GM19468 (cell line): ENCODE results near the gene PDE4D.
"Not testable (repeated sequence)": the region's sequence is repeated elsewhere in the genome, so short reads cannot be mapped to it uniquely, and the experiment has no call there.

ENCODE experiments used
- ATAC-seq: cut with Tn5 transposase; IDR thresholded peaks from one replicate; pipeline ENCODE4 v1.9.1; 2021; ENCODE audit warnings: mild to moderate bottlenecking, moderate library complexity, moderate number of reproducible peaks; ENCODE audit not compliant: unreplicated experiment; ENCODE audit errors: extremely low read depth

PDE4D gene

DNA sequence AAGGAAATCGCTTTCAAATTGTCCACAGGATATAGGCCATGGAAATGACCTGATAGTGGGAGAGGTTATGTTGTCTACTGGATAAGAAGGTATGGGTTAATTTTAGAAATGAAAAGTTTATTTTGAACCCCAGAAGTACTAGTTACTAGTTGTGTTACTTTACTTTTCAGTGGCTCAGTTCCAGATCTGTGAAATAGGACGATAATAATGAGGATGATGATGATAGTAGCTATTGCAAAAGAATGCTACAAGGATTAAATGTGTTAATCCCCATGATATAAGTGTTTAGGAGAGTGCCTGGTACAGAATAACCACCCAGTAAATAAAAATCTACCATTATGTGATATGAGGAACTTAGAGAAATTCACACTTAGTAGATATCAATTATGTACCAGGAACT, 120.8 kb downstream of the PDE4D start:
- ATAC-seq, result no peak

DNA sequence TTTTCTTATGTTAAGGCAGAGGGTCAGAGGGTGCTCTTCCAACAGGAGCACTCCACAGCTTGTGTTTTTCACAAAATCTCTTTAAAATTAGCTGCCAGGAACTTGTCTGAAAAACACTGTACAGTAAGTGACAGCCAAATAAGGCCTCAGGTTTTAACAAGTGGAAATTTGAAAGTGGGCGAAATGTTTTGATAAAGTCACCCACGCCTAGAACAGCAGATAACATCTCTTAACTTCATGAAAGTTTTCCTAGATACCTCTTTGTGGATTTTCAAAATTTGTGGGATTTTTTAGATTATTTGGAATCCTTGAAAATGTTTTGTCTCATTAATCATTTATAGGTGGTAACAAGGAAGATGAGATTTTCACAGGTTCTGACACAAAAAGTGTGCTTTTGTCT, 121.3 kb downstream of the PDE4D start:
- no peak for ATAC-seq

DNA sequence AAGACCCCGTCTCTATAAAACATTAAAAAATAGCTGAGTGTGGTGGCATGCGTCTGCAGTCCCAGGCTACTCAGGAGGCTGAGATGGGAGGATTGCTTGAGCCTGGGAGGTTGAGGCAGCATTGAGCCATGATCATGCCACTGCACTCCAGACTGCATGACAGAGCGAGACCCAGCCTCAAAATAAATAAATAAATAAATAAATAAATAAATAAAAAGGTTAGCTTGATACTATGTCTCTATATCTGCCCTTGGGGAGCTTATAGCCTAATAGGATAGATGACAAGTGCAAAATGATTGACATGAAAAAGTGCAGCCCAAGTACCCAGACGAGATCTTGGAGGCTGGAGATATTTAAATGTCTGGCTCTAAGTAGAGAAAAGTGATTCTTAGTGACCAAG, 122.6 kb downstream of the PDE4D start:
- ATAC-seq, result no peak

DNA sequence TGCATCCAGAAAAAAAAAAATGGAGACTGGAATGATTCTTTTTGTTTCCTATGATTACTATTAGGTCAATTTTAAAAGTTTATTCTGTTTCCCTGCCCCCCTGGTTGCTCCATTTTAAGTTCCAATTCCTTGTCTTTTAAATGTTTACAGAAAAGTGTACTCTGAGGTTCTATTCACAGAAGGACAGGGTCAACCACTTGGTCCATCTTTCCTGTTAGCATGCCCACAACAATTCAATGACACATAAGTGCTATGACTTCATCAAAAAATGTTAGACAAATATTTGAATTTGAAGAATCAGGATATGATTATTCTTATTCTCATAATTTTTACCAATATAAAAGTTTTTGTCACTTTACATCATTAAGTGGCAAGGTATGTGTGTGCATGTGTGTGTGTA, 123.7 kb downstream of the PDE4D start:
- ATAC-seq, result no peak

DNA sequence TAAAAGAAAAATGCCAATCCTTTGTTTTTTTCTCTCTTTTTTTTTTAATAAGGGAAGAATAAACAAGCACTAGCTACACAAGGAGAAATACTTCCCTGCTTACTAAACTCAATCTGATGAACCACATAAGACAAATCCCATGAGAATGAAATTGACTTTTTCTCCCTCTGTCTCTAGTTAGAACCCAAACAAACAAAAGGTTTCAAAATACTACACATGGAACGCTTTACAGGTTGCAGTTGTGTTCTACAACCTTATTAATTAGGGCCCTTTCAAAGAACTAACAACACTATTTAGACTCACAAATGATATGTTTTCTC, 124.5 kb downstream of the PDE4D start:
- no peak for ATAC-seq

DNA sequence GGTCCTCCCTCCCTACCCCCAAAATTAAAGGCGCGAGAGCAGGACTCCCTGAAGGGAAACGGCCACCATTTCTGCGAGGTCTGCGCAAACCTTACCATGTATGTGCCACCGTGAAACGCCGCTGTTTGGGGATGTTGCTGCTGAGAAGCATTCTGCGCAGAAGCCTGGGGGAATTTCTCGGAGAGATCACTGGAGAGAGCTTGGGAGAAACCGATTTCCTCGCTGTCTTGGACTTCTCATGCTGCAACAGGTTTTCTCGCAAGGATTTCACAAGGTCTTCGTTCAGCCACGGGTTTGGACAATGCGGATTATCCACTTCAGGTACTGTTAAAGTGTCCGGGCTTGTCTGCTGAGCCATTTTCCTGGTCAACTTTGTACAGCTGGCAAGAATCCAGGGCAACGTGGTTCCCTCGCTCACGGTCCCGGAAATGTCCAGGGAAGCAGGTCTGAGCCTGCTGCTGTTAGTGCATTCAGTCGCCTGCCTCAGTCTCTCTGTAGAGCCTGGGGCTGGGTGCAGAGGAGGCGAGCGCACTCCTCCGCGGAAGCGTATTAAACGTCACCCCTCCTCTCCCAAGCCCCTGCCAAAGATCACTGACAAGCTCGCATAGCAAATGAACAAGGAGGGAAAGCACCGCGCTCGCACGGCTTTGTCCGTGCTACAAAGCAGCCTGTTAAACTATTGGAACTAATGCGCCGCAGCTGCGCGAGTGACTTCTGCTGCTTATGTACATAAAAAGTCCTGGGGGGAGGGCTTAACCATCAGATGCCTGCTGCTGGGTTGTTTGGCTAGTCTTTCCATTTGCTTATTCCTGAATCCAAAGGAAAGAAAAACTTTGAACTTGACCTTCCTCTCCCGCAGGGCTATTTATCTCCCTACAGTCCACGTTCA, 125.1 kb downstream of the PDE4D start:
- ATAC-seq, result no peak

DNA sequence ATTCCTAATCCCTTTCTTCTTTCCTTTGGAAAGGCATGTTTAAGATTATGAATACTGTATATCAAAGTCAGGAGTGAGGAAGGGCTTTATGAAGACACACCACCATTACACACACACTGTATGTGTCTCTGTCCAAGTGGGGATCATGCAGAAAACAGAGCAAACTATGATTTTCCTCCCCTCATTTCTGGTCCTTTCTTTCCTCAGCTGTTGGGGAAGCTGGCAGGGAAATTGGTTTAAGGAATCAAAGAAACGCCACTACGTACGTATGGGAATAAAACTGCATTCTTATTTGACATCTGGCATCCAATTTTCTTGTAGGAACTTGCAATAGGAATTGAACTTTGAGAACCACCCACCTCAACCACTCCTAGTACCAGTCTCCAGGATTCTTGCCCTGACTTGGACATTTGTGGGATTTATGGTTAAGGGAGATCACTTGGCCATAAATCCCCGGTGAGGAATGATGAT, 125.8 kb downstream of the PDE4D start:
- ATAC-seq, result no peak

DNA sequence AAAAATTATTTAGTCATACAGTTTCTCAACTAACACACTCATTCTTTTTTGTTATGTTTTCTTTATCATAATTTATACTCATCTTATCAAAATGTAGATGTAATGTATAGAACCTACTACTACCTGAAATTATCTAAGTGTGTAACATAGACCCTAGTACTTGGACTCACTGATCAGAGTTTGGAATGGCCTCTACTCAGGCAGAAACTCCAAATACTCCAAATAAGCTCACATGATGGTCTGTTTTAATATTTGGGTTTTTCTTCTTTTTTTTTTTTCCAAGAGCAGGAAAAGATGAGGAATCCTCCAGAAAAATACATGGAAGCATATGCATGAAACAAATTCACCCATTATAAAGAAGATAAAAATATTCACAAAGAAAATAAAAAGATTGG, 126.3 kb downstream of the PDE4D start:
- no peak for ATAC-seq

DNA sequence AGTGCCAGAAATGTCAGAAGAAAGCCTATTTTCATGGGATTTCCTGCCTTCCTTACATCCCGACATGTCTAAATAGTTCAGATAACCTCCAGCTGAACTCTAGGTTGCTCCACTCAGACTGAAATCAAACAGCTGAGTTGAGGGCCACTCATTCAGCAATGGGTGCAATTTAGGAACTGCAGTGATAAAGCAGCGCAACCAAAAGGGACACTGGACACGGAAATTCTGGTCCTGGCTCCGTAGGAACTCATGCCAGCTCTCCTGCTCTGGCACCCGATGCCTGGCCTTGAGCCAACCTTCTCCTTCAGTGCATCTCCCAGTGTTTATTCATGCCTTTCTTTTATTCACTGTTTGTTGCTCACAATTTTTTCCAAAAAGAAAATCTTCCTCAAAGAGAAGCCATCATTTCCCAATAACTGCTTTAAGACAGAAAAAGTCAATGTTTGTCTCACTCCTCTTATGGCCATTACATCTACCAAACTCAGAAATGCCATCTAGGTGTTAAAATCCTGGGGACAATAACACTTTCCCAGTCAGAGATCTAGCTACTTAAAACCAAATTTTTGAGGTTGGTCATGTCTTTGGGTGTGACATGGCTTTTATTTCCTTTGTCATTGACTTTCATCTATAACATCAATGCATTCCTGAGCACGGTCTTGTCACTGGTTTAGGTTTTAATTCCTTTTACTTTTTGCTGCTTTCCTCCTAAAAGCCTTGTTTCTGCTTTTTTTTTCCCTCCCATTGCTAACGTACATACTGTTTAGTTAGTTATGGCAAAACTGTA, 126.9 kb downstream of the PDE4D start:
- ATAC-seq, result no peak

DNA sequence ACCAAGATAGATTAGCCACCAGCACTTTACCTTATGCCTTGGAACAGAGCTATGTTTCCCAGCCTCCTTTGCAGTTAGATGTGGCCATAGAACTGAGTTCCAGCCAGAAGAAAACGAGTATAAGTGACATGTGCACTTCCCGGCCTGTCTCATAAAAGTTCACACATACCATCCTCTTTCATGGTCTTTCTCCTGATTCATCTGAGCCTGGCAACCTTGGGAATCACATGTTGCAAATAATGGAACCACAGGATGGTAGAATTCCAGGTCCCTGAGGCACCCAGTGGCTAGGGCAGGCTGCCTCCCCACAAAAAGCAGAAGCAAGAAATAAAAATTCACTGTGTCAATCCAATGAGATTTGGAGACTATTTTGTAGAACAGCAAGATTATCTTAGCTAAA, 128.1 kb downstream of the PDE4D start:
- no peak for ATAC-seq

DNA sequence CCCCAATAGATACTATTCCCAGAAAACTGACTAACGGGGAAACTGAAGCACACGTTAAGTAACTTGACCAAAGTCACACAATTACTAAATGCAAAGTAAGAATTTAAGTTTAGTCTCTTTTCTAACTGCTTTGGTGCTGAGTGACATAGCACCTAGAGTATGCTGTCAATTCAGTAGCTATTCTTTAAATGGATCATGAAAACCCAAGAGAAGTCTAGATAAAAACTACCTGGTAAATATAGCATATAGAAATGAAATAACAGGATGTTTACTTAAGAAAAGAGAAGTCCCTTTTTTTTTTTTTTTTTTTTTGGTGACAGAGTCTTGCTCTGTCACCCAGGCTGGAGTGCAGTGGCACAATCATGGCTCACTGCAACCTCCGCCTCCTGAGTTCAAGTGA, 129.2 kb downstream of the PDE4D start:
- no peak for ATAC-seq

DNA sequence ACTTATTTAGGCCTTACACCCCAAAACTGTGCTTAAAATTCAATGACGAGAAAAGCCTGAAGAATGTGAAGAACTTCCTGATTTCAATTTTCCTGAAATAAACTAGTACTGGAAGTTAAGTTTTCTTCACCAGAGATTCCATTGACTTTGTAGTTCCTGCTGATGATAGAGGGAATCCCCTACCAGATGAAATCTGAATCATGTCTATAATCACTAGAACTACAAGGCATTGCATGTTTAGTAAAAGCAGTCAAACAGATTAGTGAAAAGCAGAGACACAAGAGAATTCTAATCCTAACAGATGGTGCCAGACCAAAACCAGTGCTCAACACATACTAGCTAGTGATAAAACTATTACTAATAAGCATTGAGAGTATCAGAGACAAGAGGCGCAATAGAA, 130.0 kb downstream of the PDE4D start:
- ATAC-seq, result no peak

DNA sequence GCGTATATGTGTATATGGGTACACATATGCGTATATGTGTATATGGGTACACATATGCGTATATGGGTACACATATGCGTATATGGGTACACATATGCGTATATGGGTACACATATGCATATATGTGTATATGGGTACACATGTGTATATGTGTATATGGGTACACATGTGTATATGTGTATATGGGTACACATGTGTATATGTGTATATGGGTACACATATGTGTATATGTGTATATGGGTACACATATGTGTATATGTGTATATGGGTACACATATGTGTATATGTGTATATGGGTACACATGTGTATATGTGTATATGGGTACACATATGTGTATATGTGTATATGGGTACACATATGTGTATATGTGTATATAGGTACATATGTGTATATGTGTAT, 131.3 kb downstream of the PDE4D start:
- not testable (repeated sequence) for ATAC-seq

DNA sequence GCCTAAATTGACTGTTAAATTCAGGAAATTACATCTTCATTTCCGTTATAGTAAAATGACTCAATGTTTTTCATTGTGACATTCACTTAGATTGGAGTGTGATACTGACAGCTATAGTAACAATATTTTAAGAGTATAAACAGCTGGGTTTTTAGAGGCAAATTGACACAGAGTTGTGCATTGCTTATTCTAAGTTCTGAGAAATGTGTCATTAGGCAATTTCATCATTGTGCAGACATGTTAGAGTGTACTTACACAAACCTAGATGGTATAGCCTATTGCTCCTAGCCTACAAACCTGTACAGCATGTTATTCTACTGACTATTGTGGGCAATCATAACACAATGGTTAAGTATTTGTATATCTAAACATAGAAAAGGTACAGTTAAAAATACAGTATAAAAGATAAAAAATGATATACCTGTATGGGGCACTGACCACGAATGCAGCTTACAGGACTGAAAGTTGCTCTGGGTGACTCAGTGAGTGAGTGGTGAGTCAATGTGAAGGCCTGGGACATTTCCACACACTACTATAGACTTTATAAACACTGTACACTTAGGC, 132.7 kb downstream of the PDE4D start:
- no peak for ATAC-seq

DNA sequence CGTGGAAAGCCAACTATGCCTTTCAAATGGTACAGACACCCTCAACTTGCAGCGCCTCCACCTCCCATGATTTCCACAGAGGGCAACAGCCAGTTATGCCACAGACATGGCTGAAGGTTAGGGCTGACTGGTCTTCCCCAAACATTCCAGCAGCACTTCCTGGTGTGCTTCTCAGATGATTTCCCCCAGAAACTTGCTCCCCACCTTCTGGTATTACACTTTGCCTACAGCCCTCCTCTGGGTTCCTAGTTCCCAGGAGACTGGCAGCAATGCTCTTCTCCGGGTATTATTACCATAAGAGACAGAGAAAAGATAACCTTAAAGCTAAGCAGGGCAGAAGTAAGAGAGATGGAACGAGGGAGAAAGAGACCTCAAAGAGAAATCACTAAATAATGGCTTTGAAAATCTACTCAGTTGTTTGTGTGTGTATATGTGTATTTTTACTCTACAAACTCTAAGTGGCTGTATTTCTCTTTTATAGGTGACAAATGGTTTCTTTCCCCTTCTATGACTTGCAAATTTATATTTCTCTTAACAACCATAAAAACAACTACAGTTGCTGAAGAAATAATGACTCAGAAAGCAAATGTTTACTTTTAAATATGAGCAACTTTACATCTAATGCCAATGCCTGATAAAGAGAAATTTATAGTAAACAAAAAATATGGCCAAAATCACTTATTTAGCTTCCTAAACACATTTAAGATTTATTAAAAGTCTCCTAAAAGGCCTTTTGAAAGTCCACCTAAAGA, 133.8 kb downstream of the PDE4D start:
- ATAC-seq, result no peak

DNA sequence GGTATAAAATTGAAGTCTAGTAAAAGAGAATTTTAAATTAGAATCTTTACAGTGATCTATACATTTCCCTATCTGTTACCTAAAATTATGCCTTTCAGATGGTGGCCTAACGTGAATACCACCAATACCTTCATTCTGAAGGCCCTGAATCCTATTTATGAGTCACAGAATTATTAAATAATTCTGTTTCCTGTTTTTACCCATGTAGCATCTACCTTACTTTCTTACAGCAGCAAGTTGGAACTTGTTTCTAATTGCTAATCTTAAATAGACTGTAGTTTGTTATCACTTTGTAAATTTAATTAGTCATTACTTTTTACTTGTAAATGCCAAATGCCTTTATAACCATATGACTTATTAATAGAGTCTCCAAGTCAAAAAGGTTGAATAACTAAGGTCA, 135.0 kb downstream of the PDE4D start:
- no peak for ATAC-seq

DNA sequence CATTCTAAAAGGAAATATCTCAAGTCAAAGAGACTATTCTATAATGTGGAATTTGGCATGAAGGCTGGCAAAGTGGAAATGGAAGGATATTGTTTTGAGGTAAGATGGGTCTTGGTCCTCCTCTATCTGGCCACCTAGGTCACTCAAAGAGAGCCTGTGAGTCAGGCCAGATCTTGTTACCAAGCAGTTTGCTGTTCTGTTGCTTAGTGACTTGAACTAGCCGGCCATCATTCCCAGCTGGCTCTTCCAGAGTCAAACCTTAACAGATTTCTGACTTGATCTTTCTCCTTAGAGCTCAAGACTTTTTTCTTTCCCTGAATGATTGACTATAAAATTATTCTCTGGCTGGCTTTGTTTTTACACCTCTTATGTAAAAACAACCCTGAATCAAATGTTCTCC, 136.1 kb downstream of the PDE4D start:
- ATAC-seq, result no peak

DNA sequence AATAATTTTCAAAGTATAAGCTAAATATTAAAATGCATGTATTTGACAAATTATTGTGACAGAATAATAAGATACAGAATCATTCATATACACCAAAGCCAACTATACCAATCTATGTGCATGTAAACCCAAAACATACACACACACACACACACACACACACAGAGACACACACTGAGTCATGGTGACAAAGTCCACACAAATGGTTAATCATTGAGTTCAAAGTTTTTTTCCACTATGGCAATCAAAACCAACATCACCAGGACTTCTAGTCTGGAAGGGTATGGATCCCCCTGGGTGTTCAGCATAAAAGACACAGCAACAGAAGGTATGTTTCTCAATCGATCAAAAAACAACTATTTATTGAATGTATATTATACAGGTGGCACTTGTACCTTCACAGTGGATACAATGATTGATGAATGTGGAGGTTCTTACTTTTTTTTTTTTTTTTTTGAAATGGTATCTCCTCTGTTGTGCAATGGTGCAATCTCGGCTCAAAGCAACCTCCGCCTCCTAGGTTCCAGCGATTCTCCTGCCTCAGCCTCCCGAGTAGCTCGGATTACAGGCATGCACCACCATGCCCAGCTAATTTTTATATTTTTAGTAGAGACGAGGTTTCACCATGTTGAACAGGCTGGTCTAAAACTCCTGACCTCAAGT, 137.0 kb downstream of the PDE4D start:
- no peak for ATAC-seq

DNA sequence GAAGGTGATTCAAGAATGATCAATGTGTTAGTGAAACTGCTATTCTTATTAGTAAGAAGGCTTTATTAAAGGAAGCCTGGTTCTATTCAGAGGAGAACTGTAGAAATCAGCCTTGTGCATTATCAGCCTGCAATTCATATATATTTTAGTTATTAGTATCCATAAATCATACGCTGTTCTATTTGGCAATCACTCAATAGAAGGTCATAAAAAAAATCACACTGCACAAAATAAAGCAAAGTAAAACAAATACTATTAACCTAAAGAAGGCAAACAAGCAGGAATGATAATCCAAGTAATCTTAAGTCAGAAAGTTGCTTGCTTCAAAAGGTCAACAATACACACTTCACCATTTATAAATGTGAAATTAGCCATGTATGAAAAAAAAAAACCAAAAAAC, 138.1 kb downstream of the PDE4D start:
- ATAC-seq, result no peak

DNA sequence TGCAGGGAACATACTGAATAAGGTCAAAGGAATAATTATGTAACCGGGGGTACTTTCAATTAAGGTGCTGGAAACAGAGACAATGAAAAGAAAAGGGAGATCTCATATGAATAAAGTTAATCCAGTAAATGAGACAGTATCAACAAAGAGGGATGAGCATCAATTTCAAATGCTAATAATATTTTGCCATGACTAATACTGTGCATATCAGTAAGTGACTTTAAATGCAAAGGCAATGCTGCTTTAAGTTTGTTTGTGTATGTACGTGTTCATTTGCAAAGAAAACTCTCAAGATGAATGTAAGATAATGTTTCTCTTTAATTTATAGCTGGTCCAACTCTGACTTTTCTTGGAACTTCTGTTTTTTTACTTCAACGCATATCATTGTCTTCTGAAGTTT, 139.9 kb downstream of the PDE4D start:
- no peak for ATAC-seq
